ENCODE data around the gene ZNF117. TPM values are rescaled to one million over a fixed set of nuclear protein-coding genes. Genes with fewer than 3 reads are reported as not detected.

ZNF117 gene
- total and polyA plus RNA-seq, 2 donors (not counting 1 experiment from before 2014, with no cell fraction given): 5.2 to 9.2 TPM

DNA sequence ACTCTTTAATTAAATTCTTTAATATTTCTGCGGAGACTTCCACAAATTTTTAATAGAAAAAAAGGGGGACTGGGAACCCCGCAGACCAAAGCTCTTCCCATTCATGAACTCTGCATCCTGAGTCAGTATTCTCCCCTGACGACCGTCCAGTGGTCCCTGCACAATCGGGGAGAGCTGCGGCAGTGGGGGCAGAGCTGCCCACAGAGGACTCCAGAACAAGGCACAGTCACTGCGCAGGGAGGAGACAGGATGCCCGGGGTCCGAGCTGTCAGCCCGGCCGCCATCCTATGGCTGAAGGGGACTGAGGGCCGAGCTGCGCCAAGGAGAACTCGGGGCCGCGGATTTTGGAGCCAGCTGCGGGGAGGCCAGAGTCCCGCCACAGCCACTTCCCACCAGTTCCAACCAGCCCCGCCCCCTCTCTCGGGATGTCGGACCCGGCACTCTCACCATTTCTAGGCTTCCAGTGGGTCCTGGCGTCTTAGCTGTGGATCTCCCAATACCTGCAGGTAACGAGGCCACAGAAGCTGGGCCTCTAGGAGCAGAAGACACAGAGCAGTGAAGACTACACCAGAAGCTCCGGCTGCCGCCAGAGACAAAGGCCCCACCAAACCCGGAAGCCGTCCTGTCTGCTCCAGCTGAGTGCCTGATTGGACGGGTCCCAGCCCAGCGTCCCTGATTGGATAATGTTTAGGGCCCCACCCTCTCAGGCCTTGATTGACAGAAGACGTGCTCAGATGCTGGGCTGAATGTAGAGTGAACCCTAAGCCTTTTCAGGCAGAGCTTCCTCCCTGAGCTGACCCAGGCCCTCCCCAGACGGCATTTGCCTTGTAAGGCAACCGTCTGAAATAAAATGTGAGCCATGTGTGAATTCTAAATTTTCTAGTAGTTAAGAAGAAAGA, 15.5 kb upstream of the ZNF117 start, which contains the start of gene ERV3-1:
ERV3-1 (minus strand) TSS at position 594 of the 899 bp plus-strand sequence. CDS start 13,661 bp downstream, outside the sequence.
- H3K9me3 Mint-ChIP-seq (ENCODE audit: insufficient read depth): peaks cover 2% of the 10 kb centered on the region
- H3K79me2 ChIP-seq (ENCODE audit: control insufficient read depth, insufficient read depth, low read length): peaks cover 59% of the 10 kb centered on the region
- H3K4me1 ChIP-seq (ENCODE audit: control insufficient read depth in 2 of 2, insufficient read depth in 2 of 2, low read length in 2 of 2): peaks cover 20 to 33% of the 10 kb centered on the region in 2 donors
- H3K9me3 ChIP-seq (ENCODE audit: control extremely low read depth in 1 of 3, control insufficient read depth in 2 of 3, insufficient read depth in 1 of 3, low read length in 2 of 3): peaks cover 0 to 18% (median 9%) of the 10 kb centered on the region in 3 donors
- peak within 1 kb of the TSS; percentile 84 to 96 for H3K27ac ChIP-seq (ENCODE audit: low read length in 2 of 2)
- DNase-seq (peak; percentile 95), ATAC-seq (ENCODE audit: low read depth) (peak; percentile 99)
- H3K9ac ChIP-seq (ENCODE audit: low read length): peak within 1 kb of the TSS; percentile 97
- ChIA-PET CTCF (interaction anchor here (0.8 to 1.2 kb wide), 4 partner anchors 15 to 301 kb away, joined by 3 to 4 read pairs (median 3); no protein-coding TSS in a partner anchor), POLR2A (interaction anchor here (0.5 to 1.6 kb wide), 5 partner anchors 31 to 1991 kb away, joined by 3 to 8 read pairs (median 3); partner anchors contain the start of genes ZNF138 and ZNF680)
- H3K4me3 ChIP-seq (ENCODE audit: control extremely low read depth in 1 of 5, extremely low read depth in 1 of 5, insufficient read depth in 1 of 5, low read depth in 2 of 5, low read length in 4 of 5): peak within 1 kb of the TSS; percentile 60 to 89 (median 87)
- peaks cover 0 to 2% of the 10 kb centered on the region in 2 experiments for H3K36me3 ChIP-seq (replicated peaks in 1 of 2; ENCODE audit: control extremely low read depth in 1 of 2, control insufficient read depth in 1 of 2, extremely low read depth in 1 of 2, insufficient read depth in 2 of 2, low read length in 1 of 2)
- H3K4me2 ChIP-seq (replicated peaks; ENCODE audit: low read depth, low read length, poor library complexity, severe bottlenecking): peak within 1 kb of the TSS; percentile 82
- intact Hi-C loops (cut with micrococcal nuclease): loop anchor here (1.0 to 10.0 kb wide), 8 partner anchors 32 to 1079 kb away; partner anchors contain the start of genes ZNF107, ZNF273, ZNF680 and ZNF92
- H3K27me3 Mint-ChIP-seq: no peaks in the 10 kb centered on the region
- WGBS (ENCODE audit: insufficient coverage): 1% methylated on average over 30 of the region's 33 CpGs
- H3K27me3 ChIP-seq (replicated peaks in 1 of 4; ENCODE audit: control extremely low read depth in 1 of 4, control insufficient read depth in 3 of 4, insufficient read depth in 4 of 4, low read length in 3 of 4): no peaks in the 10 kb centered on the region
- H3K4me3 Mint-ChIP-seq: peak within 1 kb of the TSS; percentile 95
- no peaks in the 10 kb centered on the region for H4K20me1 ChIP-seq (ENCODE audit: control insufficient read depth, insufficient read depth, low read length, poor library complexity, severe bottlenecking)
- TF ChIP-seq CTCF (IDR thresholded peaks at IDR 0.05) (no peak), EZH2 (IDR thresholded peaks at IDR 0.05; ENCODE audit: borderline replicate concordance, insufficient read depth, low read depth, low read length, poor library complexity, severe bottlenecking) (no peak)
- peak within 1 kb of the TSS; percentile 83 for H2AFZ ChIP-seq (ENCODE audit: insufficient read depth, low read depth, low read length, poor library complexity, severe bottlenecking)
- peak within 1 kb of the TSS; percentile 91 for H3K27ac Mint-ChIP-seq
- peaks cover 46% of the 10 kb centered on the region for H3K4me1 Mint-ChIP-seq
